HEK293 (cell line): Measurements from ENCODE around the gene NOG.

ENCODE experiments used
- CTCF ChIA-PET: fragments of 350-600 bp; formaldehyde crosslinking; extraction: SDS; loops from one replicate; lab custom pipeline; 2021; ENCODE audit warnings: antibody characterized with exemption; lab: Yijun Ruan, JAX
- POLR2A ChIA-PET: fragments of 300-600 bp; formaldehyde crosslinking; extraction: SDS; loops from one replicate; lab custom pipeline; 2020; ENCODE audit warnings: antibody characterized with exemption, inconsistent platforms; lab: Yijun Ruan, JAX
- H3K27ac ChIP-seq: fragments of 200-500 bp; sonication (Bioruptor generic); 2 replicates; pipeline ENCODE4 v1.5.1; 2014; ENCODE audit warnings: low read depth, low read length, control low read depth, inconsistent platforms; ENCODE audit errors: extremely low read depth
- H3K36me3 ChIP-seq, 2 experiments: fragments of 200-500 bp in 1 of 2; sonication (Bioruptor generic) in 1 of 2; 1 replicate in 1 of 2; 2 replicates in 1 of 2; pipeline ENCODE4 v1.5.1; 2014 to 2017; ENCODE audit warnings: inconsistent platforms in 2 of 2, low read length in 2 of 2; ENCODE audit not compliant: control insufficient read depth in 2 of 2, insufficient read depth in 1 of 2
- H3K4me1 ChIP-seq: fragments of 200-500 bp; sonication (Bioruptor generic); 2 replicates; pipeline ENCODE4 v1.5.1; 2014; ENCODE audit warnings: mild to moderate bottlenecking, low read length, inconsistent platforms; ENCODE audit not compliant: control insufficient read depth, insufficient read depth
- H3K4me3 ChIP-seq: 2 replicates; pipeline ENCODE4 v1.5.1; 2011; ENCODE audit warnings: low read depth, mild to moderate bottlenecking, control low read depth, low read length, moderate library complexity
- H3K9me3 ChIP-seq: fragments of 200-500 bp; sonication (Bioruptor generic); 2 replicates; pipeline ENCODE4 v1.5.1; 2014; ENCODE audit warnings: low read depth, low read length, inconsistent platforms; ENCODE audit not compliant: control insufficient read depth, insufficient read depth
- IKZF3 ChIP-seq: fragments of 450-650 bp; IDR thresholded peaks from 2 replicates; pipeline ENCODE4 v1.5.0; 2018; ENCODE audit warnings: missing biosample characterization, mild to moderate bottlenecking, missing genetic modification characterization, moderate library complexity
- KLF10 ChIP-seq: fragments of 450-650 bp; IDR thresholded peaks from 2 replicates; pipeline ENCODE4 v1.5.1; 2018; ENCODE audit warnings: missing biosample characterization, mild to moderate bottlenecking, missing genetic modification characterization
- MYNN ChIP-seq: fragments of 450-650 bp; formaldehyde crosslinking; IDR thresholded peaks from 2 replicates; pipeline ENCODE4 v1.5.1; 2016; ENCODE audit warnings: missing biosample characterization, missing genetic modification characterization, borderline replicate concordance
- SCRT2 ChIP-seq: fragments of 450-650 bp; formaldehyde crosslinking; IDR thresholded peaks from 2 replicates; pipeline ENCODE4 v1.5.1; 2016; ENCODE audit warnings: missing biosample characterization, missing genetic modification characterization
- TRIM28 ChIP-seq: IDR thresholded peaks from 2 replicates; pipeline ENCODE4 v1.6.1; 2011; ENCODE audit warnings: low read length, control low read depth, borderline replicate concordance
- ZBTB20 ChIP-seq: fragments of 450-650 bp; formaldehyde crosslinking; IDR thresholded peaks from 2 replicates; pipeline ENCODE4 v1.5.1; 2016; ENCODE audit warnings: missing biosample characterization, missing genetic modification characterization
- ZBTB48 ChIP-seq: fragments of 450-650 bp; formaldehyde crosslinking; IDR thresholded peaks from 2 replicates; pipeline ENCODE4 v1.5.1; 2016; ENCODE audit warnings: missing biosample characterization, missing genetic modification characterization
- ZBTB6 ChIP-seq: fragments of 450-650 bp; formaldehyde crosslinking; IDR thresholded peaks from 2 replicates; pipeline ENCODE4 v1.5.1; 2017; ENCODE audit warnings: missing biosample characterization, missing genetic modification characterization
- ZBTB8A ChIP-seq: fragments of 450-650 bp; formaldehyde crosslinking; IDR thresholded peaks from 2 replicates; pipeline ENCODE4 v1.5.1; 2016; ENCODE audit warnings: missing biosample characterization, missing genetic modification characterization
- ZNF239 ChIP-seq: fragments of 450-650 bp; formaldehyde crosslinking; IDR thresholded peaks from 2 replicates; pipeline ENCODE4 v1.5.1; 2016; ENCODE audit warnings: missing biosample characterization, missing genetic modification characterization
- ZNF341 ChIP-seq: fragments of 450-650 bp; formaldehyde crosslinking; IDR thresholded peaks from 2 replicates; pipeline ENCODE4; 2016; ENCODE audit warnings: low read depth, missing biosample characterization, missing genetic modification characterization
- ZNF398 ChIP-seq: fragments of 450-650 bp; formaldehyde crosslinking; IDR thresholded peaks from 2 replicates; pipeline ENCODE4 v1.5.1; 2017; ENCODE audit warnings: missing biosample characterization, missing genetic modification characterization
- ZNF404 ChIP-seq: fragments of 450-650 bp; formaldehyde crosslinking; IDR thresholded peaks from 2 replicates; pipeline ENCODE4 v1.5.1; 2017; ENCODE audit warnings: missing biosample characterization, missing genetic modification characterization
- ZNF449 ChIP-seq: fragments of 450-650 bp; formaldehyde crosslinking; IDR thresholded peaks from 2 replicates; pipeline ENCODE4 v1.5.1; 2017; ENCODE audit warnings: missing biosample characterization, mild to moderate bottlenecking, missing genetic modification characterization, moderate library complexity
- ZNF529 ChIP-seq: fragments of 450-650 bp; formaldehyde crosslinking; IDR thresholded peaks from 2 replicates; pipeline ENCODE4 v1.5.1; 2017; ENCODE audit warnings: missing genetic modification characterization, missing biosample characterization; ENCODE audit not compliant: insufficient replicate concordance
- ZNF560 ChIP-seq: fragments of 450-650 bp; formaldehyde crosslinking; IDR thresholded peaks from 2 replicates; pipeline ENCODE4 v1.5.1; 2017; ENCODE audit warnings: missing biosample characterization, missing genetic modification characterization, borderline replicate concordance
- ZNF561 ChIP-seq: fragments of 450-650 bp; IDR thresholded peaks from 2 replicates; pipeline ENCODE4 v1.5.1; 2018; ENCODE audit warnings: missing biosample characterization, missing genetic modification characterization, borderline replicate concordance
- ZNF585B ChIP-seq: fragments of 450-650 bp; formaldehyde crosslinking; IDR thresholded peaks from 2 replicates; pipeline ENCODE4 v1.5.1; 2016; ENCODE audit warnings: missing biosample characterization, missing genetic modification characterization
- ZNF600 ChIP-seq: fragments of 450-650 bp; formaldehyde crosslinking; IDR thresholded peaks from 2 replicates; pipeline ENCODE4 v1.5.1; 2016; ENCODE audit warnings: missing biosample characterization, missing genetic modification characterization
- ZNF660 ChIP-seq: fragments of 450-650 bp; IDR thresholded peaks from 2 replicates; pipeline ENCODE4 v1.5.1; 2018; ENCODE audit warnings: missing biosample characterization, mild to moderate bottlenecking, missing genetic modification characterization
- ZSCAN23 ChIP-seq: fragments of 450-650 bp; formaldehyde crosslinking; IDR thresholded peaks from 2 replicates; pipeline ENCODE4 v1.5.1; 2016; ENCODE audit warnings: missing biosample characterization, missing genetic modification characterization
- ZSCAN30 ChIP-seq: fragments of 450-650 bp; IDR thresholded peaks from 2 replicates; pipeline ENCODE4 v1.5.1; 2018; ENCODE audit warnings: missing biosample characterization, mild to moderate bottlenecking, missing genetic modification characterization, moderate library complexity
- TF ChIP-seq, protein P1 (sequence below): fragments of 450-650 bp; formaldehyde crosslinking; optimal IDR thresholded peaks from 2 replicates; pipeline ENCODE3; 2016; ENCODE audit warnings: missing biosample characterization, mild to moderate bottlenecking, missing genetic modification characterization
- TF ChIP-seq, protein P2 (sequence below): fragments of 450-650 bp; formaldehyde crosslinking; IDR thresholded peaks from 2 replicates; pipeline ENCODE4 v1.5.1; 2016; ENCODE audit warnings: missing biosample characterization, missing genetic modification characterization

The NOG gene

DNA sequence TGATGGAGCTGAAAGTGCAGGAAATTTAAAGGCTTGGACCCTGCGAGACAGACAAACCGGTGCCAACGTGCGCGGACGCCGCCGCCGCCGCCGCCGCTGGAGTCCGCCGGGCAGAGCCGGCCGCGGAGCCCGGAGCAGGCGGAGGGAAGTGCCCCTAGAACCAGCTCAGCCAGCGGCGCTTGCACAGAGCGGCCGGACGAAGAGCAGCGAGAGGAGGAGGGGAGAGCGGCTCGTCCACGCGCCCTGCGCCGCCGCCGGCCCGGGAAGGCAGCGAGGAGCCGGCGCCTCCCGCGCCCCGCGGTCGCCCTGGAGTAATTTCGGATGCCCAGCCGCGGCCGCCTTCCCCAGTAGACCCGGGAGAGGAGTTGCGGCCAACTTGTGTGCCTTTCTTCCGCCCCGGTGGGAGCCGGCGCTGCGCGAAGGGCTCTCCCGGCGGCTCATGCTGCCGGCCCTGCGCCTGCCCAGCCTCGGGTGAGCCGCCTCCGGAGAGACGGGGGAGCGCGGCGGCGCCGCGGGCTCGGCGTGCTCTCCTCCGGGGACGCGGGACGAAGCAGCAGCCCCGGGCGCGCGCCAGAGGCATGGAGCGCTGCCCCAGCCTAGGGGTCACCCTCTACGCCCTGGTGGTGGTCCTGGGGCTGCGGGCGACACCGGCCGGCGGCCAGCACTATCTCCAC is at the start of gene NOG:
Gene NOG, plus strand, starts transcription at position 54 of the 674 bp plus-strand sequence. Its CDS starts 525 bp downstream, at position 579.
- CTCF ChIA-PET: interaction anchor here (0.7 to 6.5 kb wide), 20 partner anchors 10 to 188 kb away, joined by 3 to 173 read pairs (median 8); no protein-coding TSS in a partner anchor
- TF ChIP-seq ZNF660 (tag by site-specific recombination): peak; percentile 91
- peak; percentile 35; the same call in 1 of the 2 replicates for TF ChIP-seq ZNF341 (tag by site-specific recombination)
- peak; percentile 76; the same call in 1 of the 2 replicates for TF ChIP-seq ZBTB48 (tag by site-specific recombination)
- no peak for TF ChIP-seq SCRT2 (tag by site-specific recombination)
- peak; percentile 42 for TF ChIP-seq ZNF398 (tag by site-specific recombination)
- TF ChIP-seq ZNF404 (tag by site-specific recombination): no peak
- TF ChIP-seq ZBTB20: peak; percentile 69
- TF ChIP-seq IKZF3 (tag by site-specific recombination): peak; percentile 44; the same call in 1 of the 2 replicates
- TF ChIP-seq ZNF560 (tag by site-specific recombination): 0 out of 2 replicates have a peak, but pooled peaks have one; percentile 20
- TF ChIP-seq ZBTB6 (tag by site-specific recombination): peak; percentile 68
- TF ChIP-seq ZNF561 (tag by site-specific recombination): peak; percentile 50; the same call in 1 of the 2 replicates
- TF ChIP-seq TRIM28: no peak
- TF ChIP-seq ZNF449 (tag by site-specific recombination): peak; percentile 31; the same call in 1 of the 2 replicates
- no peak for TF ChIP-seq ZNF600
- TF ChIP-seq ZSCAN30 (tag by site-specific recombination): peak; percentile 9; the same call in 1 of the 2 replicates
- no peak for TF ChIP-seq ZSCAN23 (tag by site-specific recombination)
- TF ChIP-seq ZNF239: no peak
- no peak for TF ChIP-seq ZNF585B (tag by site-specific recombination)
- TF ChIP-seq, protein P1, sequence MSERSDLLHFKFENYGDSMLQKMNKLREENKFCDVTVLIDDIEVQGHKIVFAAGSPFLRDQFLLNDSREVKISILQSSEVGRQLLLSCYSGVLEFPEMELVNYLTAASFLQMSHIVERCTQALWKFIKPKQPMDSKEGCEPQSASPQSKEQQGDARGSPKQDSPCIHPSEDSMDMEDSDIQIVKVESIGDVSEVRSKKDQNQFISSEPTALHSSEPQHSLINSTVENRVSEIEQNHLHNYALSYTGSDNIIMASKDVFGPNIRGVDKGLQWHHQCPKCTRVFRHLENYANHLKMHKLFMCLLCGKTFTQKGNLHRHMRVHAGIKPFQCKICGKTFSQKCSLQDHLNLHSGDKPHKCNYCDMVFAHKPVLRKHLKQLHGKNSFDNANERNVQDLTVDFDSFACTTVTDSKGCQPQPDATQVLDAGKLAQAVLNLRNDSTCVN (tag by site-specific recombination): peak; percentile 85
- TF ChIP-seq ZBTB8A (tag by site-specific recombination): peak; percentile 90
- TF ChIP-seq KLF10: 0 out of 2 replicates have a peak, but pooled peaks have one; percentile 16
- no peak for TF ChIP-seq ZNF529 (tag by site-specific recombination)
- TF ChIP-seq MYNN (tag by site-specific recombination): 0 out of 2 replicates have a peak, but pooled peaks have one; percentile 19
- TF ChIP-seq, protein P2, sequence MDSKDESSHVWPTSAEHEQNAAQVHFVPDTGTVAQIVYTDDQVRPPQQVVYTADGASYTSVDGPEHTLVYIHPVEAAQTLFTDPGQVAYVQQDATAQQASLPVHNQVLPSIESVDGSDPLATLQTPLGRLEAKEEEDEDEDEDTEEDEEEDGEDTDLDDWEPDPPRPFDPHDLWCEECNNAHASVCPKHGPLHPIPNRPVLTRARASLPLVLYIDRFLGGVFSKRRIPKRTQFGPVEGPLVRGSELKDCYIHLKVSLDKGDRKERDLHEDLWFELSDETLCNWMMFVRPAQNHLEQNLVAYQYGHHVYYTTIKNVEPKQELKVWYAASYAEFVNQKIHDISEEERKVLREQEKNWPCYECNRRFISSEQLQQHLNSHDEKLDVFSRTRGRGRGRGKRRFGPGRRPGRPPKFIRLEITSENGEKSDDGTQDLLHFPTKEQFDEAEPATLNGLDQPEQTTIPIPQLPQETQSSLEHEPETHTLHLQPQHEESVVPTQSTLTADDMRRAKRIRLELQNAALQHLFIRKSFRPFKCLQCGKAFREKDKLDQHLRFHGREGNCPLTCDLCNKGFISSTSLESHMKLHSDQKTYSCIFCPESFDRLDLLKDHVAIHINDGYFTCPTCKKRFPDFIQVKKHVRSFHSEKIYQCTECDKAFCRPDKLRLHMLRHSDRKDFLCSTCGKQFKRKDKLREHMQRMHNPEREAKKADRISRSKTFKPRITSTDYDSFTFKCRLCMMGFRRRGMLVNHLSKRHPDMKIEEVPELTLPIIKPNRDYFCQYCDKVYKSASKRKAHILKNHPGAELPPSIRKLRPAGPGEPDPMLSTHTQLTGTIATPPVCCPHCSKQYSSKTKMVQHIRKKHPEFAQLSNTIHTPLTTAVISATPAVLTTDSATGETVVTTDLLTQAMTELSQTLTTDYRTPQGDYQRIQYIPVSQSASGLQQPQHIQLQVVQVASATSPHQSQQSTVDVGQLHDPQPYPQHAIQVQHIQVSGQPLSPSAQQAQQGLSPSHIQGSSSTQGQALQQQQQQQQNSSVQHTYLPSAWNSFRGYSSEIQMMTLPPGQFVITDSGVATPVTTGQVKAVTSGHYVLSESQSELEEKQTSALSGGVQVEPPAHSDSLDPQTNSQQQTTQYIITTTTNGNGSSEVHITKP (tag by site-specific recombination): 0 out of 2 replicates have a peak, but pooled peaks have one; percentile 31
- POLR2A ChIA-PET: interaction anchor here (0.6 to 2.1 kb wide), 12 partner anchors 8 to 320 kb away, joined by 3 to 19 read pairs (median 4); partner anchors contain the start of gene TRIM25
- Histone ChIP-seq H3K4me3 (peak within 1 kb of the TSS; percentile 49), H3K4me1 (peaks cover 12% of the 10 kb centered on the region), H3K27ac (peak within 1 kb of the TSS; percentile 91), H3K9me3 (no peaks in the 10 kb centered on the region), H3K36me3 (no peaks in the 10 kb centered on the region)
